Peyer's patch (tissue), 4 donors: ENCODE measurements around the gene PEF1. TPM values are rescaled to one million over a fixed set of nuclear protein-coding genes. Genes with fewer than 3 reads are reported as not detected.
A peak's percentile ranks its signal among the peaks of the same experiment; 100 is the strongest.

ENCODE experiments used
- DNase-seq, 3 donors: peaks; one replicate each; pipeline ENCODE4 v3.0.0-alpha.2; 2017 to 2019
- H3K27ac ChIP-seq, 4 donors: fragments of 200-600 bp; sonication (generic); one replicate each; pipeline ENCODE4 v1.5.1; 2016 to 2019
- H3K27me3 ChIP-seq, 2 donors: fragments of 200-600 bp; sonication (generic); one replicate each; pipeline ENCODE4 v1.5.1; 2019
- H3K36me3 ChIP-seq, 3 donors: fragments of 200-600 bp; sonication (generic); one replicate each; pipeline ENCODE4 v1.5.1; 2016 to 2019
- H3K4me1 ChIP-seq, 4 donors: fragments of 200-600 bp; sonication (generic); one replicate each; pipeline ENCODE4 v1.5.1; 2016 to 2019
- H3K4me3 ChIP-seq, 4 donors: fragments of 200-600 bp; sonication (generic); 1 replicate in 3 of 4; 2 replicates in 1 of 4; pipeline ENCODE4 v1.5.1; 2016 to 2019; ENCODE audit warnings: mild to moderate bottlenecking in 1 of 4
- H3K9me3 ChIP-seq, 4 donors: fragments of 200-600 bp; sonication (generic); one replicate each; pipeline ENCODE4 v1.5.1; 2016 to 2019; ENCODE audit warnings: mild to moderate bottlenecking in 1 of 4
- CTCF ChIP-seq, 6 experiments: fragments of 450-650 bp in 4 of 6; fragments of 200-600 bp in 2 of 6; sonication (generic) in 1 of 6; IDR thresholded peaks; one replicate each; pipeline ENCODE4 v1.5.1; 2017 to 2019; ENCODE audit warnings: antibody characterized with exemption in 6 of 6, mild to moderate bottlenecking in 3 of 6, moderate library complexity in 1 of 6
- POLR2A ChIP-seq, 2 donors: fragments of 450-650 bp; IDR thresholded peaks; one replicate each; pipeline ENCODE4 v1.5.1; 2017; ENCODE audit warnings: antibody characterized with exemption in 2 of 2, mild to moderate bottlenecking in 2 of 2, moderate library complexity in 2 of 2
- total RNA-seq, 4 donors: library from RNA; depleted of rRNA; stranded (reverse); fragments of >200 nt; gene quantifications; one replicate each; pipeline ENCODE4 v1.1.0, GENCODE V29; 2016

The PEF1 gene
- total RNA-seq, 4 donors from 2014 or later: 49.5 to 116 (median 59.8) TPM

- H3K27me3 ChIP-seq: no peaks in the 10 kb centered on the region
- H3K36me3 ChIP-seq: no peaks in the 10 kb centered on the region
- no peak overlapping the region for H3K27ac ChIP-seq
- peak in 1 of 3 donors; percentile 19 for DNase-seq
- H3K4me1 ChIP-seq: peaks cover 0 to 11% (median 9%) of the 10 kb centered on the region in 4 donors
- no peak for TF ChIP-seq CTCF (IDR thresholded peaks at IDR 0.05)
- TF ChIP-seq POLR2A (IDR thresholded peaks at IDR 0.05): no peak
- no peaks in the 10 kb centered on the region for H3K9me3 ChIP-seq
- no peak overlapping the region for H3K4me3 ChIP-seq
Measured at GRCh38 chr1:31615414-31615813, 29.3 kb downstream of the PEF1 start.

GRCh38 chr1:31614414-31615005 is 30.2 kb downstream of the PEF1 start:
- Histone ChIP-seq H3K36me3 (no peaks in the 10 kb centered on the region), H3K9me3 (no peaks in the 10 kb centered on the region), H3K27ac (no peak overlapping the region), H3K4me3 (no peak overlapping the region), H3K4me1 (peaks cover 0 to 11% (median 9%) of the 10 kb centered on the region in 4 donors), H3K27me3 (no peaks in the 10 kb centered on the region)
- TF ChIP-seq CTCF (IDR thresholded peaks at IDR 0.05) (no peak), POLR2A (IDR thresholded peaks at IDR 0.05) (no peak)
- no peak for DNase-seq

- no peak for DNase-seq
- TF ChIP-seq POLR2A (IDR thresholded peaks at IDR 0.05) (no peak), CTCF (IDR thresholded peaks at IDR 0.05) (no peak)
- Histone ChIP-seq H3K4me3 (no peak overlapping the region), H3K4me1 (no peaks in the 10 kb centered on the region), H3K9me3 (no peaks in the 10 kb centered on the region), H3K36me3 (no peaks in the 10 kb centered on the region), H3K27me3 (no peaks in the 10 kb centered on the region), H3K27ac (no peak overlapping the region)
Measured at GRCh38 chr1:31609514-31610118, 35.1 kb downstream of the PEF1 start.

GRCh38 chr1:31607360-31607759 is 37.3 kb downstream of the PEF1 start:
- no peaks in the 10 kb centered on the region for H3K27me3 ChIP-seq
- TF ChIP-seq CTCF (IDR thresholded peaks at IDR 0.05) (no peak), POLR2A (IDR thresholded peaks at IDR 0.05) (no peak)
- H3K36me3 ChIP-seq: no peaks in the 10 kb centered on the region
- peak in 1 of 3 donors; percentile 5 for DNase-seq
- H3K4me1 ChIP-seq: no peaks in the 10 kb centered on the region
- H3K9me3 ChIP-seq: no peaks in the 10 kb centered on the region
- no peak overlapping the region for H3K4me3 ChIP-seq
- H3K27ac ChIP-seq: no peak overlapping the region

- H3K4me1 ChIP-seq: no peaks in the 10 kb centered on the region
- H3K4me3 ChIP-seq: no peak overlapping the region
- H3K9me3 ChIP-seq: no peaks in the 10 kb centered on the region
- no peak for TF ChIP-seq CTCF (IDR thresholded peaks at IDR 0.05)
- TF ChIP-seq POLR2A (IDR thresholded peaks at IDR 0.05): no peak
- H3K36me3 ChIP-seq: no peaks in the 10 kb centered on the region
- no peak overlapping the region for H3K27ac ChIP-seq
- peak in 1 of 3 donors; percentile 13 for DNase-seq
- no peaks in the 10 kb centered on the region for H3K27me3 ChIP-seq
Measured at GRCh38 chr1:31605908-31606427, 38.7 kb downstream of the PEF1 start.
